SIG-M5 treated with dmso at 0.1 percent for 504 hours (cell line): ENCODE measurements around the gene MOB3B.
"Not testable (repeated sequence)": the region's sequence is repeated elsewhere in the genome, so short reads cannot be mapped to it uniquely, and the experiment has no call there.

Source experiments
- DNase-seq: peaks from one replicate; lab custom pipeline; 2025; ENCODE audit not compliant: unreplicated experiment; lab: John Stamatoyannopoulos, UW

The MOB3B gene

DNA sequence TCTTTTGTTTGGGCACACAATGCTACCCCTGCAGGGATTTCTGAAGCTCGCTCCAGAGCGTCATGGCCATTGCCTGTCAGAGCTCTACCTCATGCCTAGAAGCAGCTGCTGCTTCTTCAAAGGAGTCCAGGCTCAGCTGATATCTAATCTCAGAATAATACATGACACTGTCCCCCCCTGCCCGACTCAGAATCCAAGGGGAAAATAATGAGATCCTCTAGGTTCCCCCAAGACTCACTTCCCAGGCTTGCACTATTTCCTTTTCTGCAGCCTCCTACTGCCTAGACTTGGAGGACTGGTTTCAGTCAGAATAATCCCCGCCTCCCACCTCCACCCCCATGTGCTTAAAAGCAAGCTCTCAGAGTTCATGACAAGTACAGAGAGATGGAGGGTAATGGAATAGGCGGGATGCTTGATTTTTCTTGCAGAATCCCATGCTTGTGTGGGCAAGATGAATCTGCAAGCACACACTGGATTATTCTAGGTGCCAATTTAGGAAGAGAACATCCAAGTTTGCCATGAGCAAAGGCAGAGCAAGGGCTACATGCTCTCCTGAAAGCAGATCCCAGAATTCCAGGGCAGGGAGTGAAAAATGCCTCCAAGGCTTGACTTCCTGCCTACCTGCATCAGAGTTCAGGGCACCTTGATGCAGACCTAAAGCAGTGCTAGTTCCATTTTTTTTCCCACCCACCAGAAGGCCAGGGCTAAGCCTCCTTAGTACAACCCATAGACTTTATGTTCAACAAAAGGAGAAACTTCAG is 102.9 kb downstream of the MOB3B start:
- no peak for DNase-seq

DNA sequence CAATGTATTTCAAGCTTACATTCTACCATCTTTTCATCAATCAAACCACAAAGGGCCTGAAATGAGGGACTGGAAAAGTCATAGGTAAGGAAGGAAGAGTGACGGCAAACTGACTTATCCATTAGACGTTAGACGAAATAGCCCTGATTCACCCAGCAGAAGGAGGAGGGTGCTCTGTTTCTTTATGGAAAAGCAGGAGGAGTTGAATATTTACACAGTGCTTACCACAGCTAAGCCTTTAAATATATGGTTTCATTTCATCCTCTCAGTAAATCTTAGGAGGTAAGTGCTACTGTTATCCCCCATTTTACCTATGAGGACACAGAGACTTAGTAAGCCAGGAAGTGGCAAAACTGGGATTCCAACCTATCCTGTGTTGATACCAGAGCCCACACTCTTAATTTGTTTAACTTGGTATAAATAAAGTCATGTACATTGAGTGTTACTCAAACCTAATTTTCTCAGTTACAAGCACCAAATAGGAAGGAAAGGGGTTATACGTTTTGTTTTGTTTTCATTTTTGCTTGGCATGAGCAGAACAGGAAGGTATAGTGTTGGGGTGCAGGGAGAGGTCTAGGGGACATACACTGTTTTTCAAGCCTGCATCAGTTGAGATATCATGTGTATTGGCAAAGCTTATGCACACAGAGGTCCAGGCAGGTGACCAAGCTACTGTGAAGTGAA is 103.6 kb downstream of the MOB3B start:
- no peak for DNase-seq

DNA sequence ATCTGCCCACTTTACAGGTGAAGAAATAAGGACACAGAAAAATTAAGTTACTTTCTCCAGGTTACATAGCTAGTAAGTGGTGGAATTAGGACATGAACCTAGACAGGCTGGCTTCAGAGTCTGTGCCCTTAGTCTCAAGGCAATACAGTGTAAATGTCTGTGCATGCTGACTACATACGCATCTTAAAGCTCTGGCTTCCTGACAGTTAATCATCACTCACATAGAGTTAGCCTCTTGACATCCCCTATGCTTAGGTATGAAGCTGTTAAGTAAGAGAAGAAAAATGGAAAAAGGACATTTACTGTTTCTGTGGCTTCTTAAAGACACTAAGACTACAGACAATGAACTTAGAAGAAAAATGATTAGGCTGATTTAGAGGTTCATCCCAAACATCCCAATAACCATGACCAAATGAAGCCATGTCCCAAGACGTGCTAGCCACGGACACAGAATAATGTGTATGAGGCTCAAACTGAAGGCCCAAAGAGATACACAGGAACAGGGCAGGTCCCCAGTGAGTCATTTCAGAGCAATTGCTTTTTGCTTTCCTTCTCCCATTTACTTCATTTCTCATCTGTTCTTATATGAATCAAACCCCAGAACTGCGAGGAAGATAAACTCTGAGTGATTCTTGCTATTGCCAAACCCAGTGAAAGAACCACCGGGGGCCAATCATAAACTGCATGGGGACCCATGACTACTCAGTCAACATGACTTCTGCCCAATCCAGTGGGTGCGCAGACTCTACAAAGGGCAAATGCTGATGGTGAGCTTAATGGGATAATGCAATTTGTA is 105.5 kb downstream of the MOB3B start:
- DNase-seq, result no peak

DNA sequence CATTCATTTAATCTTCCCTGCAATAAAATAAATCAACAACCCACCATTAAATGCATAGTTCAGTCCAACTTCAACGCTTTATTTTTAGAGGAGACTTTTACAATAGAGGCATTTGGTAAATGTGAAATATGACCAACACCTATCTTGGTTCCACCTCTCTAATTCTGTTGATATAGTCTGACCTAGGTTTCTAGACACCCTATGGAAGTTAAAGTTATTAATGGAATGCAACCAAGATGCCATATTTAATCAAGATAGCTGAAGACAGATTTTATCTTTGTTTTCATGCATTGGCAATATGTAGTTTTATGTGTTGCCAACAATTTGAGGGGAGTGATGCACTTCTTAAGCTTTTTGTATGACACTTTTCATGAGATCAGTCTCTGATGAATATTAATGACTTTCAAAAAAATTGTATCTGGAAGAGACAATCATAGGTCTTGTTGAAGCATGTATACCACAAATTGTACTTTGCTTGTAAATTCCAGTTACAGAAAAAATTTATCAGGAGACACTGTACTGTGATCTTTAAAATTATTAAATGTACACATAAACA is 107.3 kb downstream of the MOB3B start:
- no peak for DNase-seq

DNA sequence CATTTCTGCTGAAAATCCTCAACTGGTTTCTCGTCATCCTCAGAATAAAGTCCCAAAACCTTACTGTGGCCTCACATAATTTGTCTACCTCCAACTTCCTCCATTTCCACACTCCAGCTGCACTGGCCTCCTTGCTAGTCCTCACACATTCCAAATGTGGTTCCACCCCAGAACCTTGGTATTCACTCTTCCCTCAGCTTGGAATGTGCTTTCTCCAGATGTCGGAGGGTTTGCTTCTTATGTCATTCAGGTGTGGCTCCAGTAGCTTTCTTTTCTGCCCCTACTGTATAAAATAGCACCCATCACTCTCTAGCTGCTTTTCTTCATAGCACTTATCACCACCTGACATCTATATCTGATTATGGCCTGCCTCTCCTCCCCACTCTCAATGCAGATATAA is 108.0 kb downstream of the MOB3B start:
- no peak for DNase-seq

DNA sequence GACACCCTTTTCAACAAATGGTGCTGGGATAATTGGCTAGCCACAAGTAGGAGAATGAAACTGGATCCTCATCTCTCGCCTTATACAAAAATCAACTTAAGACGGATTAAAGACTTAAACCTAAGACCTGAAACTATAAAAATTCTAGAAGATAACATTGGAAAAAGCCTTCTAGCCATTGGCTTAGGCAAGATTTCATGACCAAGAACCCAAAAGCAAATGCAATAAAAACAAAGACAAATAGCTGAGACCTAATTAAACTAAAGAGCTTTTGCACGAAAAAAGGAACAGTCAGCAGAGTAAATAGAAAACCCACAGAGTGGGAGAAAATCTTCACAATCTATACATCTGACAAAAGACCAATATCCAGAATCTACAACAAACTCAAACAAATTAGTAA is 110.1 kb downstream of the MOB3B start:
- not testable (repeated sequence) for DNase-seq

DNA sequence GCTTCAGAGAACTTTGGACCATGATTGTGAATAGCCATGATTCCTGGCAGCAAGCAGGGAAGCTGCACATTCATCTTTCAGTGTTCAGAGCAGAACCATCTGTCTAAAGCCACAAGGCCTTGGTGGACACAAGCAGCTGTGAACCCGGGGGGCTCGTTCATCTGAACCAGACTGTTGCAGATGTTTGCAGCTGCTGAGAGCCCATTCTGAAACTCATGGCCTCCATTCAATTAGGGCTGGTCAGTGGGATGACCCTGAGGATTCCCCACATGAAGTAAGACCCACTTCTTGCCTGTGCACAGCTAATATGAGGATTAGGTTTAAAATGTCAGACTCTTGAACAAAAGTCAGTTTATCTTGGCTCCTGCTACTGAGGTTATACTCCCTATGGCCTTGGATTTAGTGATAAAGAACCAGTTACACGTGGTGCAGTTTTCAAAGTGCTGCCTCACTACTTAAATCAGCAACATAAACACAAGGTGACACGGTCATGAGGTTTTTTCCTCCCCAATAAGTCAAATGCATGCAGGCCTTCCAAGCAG is 115.3 kb downstream of the MOB3B start:
- no peak for DNase-seq

DNA sequence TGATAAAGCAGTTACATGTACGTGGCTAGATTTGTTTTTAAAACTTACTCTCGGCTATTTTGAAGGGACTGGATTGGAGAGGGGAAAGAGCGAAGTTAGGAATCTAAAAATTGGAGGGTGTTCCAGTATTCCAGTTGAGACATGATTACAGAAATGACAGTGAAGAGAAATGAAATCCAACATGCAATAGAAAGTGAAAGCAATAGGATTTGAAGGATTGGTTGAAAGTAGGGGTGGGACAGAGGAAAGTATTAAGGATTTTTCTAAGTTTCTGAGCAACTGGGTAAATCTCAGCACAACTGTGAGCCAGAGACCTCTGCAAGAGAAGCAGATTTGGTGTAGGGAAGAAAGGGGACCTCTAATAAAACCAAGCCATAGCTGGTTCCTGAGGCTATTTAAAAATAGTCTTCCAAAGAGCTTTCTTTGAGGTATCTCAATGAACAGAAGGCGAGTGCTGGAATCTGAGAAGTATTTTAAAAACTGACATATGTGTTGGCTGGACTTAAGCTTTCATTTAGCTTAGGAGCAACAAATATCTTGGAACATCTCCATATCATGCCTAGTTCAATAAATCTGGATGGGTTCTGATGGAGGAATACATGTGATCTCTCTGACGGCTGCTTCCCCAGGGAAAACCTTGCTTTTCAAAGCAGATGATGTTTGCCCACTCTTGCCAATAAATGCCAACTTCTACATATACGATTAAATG is 115.9 kb downstream of the MOB3B start:
- DNase-seq, result no peak

DNA sequence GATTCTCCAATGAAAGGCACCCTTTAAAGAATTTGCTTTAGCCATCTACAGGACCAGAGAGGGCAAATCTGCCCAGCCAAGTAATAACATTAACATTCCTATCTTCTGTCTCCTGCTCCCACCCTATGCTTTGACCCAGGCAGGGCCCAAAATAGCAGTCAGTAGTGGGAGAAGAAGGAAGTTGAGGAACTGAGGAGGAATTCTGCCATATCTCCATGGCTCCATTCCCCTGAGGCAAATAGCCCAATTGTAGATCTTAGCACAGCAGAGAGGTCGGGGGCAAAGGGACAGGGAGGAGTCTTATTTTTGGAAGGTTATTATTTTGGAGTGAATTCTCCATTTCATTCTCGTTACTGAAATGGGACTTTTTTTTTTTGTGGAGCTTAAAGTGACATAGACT is 116.7 kb downstream of the MOB3B start:
- no peak for DNase-seq

DNA sequence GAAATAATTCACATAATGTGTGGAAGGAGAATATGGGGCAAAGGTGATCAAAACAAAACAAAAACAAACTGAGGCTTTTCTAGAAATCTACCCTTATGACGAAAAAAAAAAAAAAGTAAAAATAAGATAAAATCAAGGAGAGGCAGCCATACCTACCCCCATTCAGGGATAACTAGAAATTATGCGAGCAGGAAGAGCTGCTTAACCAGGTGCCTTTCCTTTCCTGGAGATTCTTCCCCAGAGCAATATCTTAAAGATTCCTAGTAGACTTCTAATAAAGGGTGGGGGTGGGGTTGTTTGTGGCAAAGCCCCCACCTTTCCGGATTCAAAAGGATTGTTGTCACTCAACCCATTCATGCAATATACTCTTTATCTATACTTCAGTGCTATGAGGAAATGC is 117.5 kb downstream of the MOB3B start:
- DNase-seq, result no peak

DNA sequence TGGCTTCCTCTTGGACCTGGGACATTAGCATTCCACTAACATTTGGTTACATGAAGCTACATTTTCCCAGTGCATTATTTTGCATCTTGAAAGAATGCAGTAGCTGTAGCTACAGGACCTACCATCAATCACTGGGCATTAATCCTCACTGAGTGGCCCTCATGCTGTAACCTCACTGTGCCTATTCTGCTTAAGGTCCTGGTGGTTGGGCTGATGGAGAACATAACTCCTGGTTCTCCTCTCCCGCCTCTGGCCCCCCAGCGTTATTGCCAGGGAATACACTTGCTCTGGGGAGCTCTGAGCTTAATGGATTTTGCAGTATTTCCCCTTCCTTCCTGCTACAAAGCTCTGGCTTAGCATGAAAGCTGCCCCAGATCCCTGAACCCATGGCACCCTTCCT is 121.1 kb downstream of the MOB3B start:
- no peak for DNase-seq

DNA sequence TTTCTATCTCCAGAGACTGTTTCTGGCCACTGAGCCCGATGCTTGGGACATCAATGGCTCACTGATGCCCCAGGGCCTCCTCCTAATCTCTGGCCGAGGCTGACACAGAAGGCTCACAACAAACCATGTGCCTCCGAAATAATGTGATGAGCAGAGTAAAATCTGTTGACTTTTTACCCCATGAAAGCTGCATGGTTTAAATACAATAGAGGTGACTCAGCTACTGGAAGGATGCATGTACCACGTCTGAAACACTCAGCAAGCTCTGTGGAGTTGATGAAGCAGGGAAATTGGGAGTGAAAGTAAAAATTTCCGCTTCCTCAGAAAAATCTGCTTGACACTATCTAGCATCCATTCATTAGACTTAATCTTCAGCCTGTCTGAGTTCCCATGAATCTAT is 121.6 kb downstream of the MOB3B start:
- no peak for DNase-seq

DNA sequence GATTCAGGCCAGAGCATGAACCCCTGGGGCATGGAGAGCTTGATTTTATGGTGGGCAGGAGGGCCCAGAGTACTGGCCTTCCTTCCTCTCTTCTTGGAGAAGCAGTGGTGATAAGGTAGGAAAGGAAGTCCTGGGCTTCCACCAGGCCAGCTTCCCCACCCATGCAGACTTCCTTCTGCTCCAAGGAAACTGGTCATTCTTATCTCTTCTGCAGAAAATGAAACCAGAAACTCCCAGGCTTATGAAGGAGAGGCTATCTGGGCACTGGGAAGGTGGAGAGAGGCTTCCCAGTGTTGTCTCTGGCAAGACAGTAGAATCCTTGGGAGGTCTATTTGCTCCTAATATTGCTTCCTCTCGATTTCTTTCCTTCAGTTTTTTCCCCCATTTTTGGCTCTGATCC is 122.1 kb downstream of the MOB3B start:
- DNase-seq, result no peak

DNA sequence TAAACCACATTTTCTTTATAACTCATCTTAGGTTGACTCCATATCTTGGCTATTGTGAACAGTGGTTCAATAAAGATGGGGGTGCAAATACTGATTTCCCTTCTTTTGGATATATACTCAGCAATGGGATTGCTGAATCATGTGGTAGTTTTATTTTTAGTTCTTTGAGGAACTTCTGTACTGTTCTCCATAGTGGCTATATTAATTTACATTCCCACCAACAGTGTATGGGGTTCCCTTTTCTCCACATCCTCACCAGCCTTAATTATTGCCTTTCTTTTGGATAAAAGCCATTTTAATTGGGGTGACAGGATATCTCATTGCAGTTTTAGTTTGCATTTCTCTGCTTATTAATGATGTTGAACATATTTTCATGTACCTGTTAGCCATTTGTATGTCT is 125.0 kb downstream of the MOB3B start:
- DNase-seq, result no peak

DNA sequence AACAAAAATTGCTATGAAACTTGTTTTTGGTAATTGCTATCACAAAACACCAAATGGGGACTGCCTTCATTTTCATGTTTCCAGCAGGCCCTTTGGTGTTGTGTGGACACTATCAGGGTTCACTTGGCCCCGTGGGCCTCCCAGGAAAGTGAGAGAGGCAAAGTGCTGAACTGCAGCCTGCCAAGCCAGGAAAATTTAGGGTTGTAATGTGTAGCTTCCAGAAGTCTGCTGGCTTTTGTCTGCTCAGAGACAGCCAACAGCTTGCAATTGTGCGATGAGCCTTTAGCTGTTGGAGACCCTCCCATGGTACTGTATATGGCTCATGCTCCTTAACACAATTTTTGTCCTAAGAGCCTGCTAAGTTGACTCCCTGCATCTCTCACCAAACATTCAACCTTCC is 127.0 kb downstream of the MOB3B start:
- no peak for DNase-seq

DNA sequence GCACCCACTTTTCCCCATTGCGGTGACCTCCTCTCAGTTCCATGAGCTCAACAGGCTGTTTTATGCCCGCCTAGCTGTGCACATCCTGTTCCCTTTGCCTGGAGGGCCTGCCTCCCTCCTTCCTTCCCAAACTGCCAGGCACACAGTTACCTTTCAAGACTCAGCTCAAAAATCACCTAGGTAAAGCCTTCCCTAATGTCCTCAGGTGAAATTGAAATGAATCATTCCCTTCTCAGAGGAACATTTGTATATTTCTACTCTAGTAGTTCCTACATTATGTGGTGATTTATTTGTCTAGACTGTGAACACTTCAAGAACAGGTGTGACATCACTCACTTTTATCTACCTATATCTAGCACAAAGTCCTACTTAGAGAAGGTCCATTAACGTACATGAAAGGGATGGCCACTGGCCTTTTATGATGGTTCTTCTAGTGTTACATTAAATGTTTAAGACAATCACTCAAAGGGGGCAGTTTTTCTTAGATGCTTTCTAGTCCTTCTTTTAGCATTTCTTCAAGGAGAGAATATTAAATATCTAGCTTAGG is 129.2 kb downstream of the MOB3B start:
- DNase-seq, result no peak

DNA sequence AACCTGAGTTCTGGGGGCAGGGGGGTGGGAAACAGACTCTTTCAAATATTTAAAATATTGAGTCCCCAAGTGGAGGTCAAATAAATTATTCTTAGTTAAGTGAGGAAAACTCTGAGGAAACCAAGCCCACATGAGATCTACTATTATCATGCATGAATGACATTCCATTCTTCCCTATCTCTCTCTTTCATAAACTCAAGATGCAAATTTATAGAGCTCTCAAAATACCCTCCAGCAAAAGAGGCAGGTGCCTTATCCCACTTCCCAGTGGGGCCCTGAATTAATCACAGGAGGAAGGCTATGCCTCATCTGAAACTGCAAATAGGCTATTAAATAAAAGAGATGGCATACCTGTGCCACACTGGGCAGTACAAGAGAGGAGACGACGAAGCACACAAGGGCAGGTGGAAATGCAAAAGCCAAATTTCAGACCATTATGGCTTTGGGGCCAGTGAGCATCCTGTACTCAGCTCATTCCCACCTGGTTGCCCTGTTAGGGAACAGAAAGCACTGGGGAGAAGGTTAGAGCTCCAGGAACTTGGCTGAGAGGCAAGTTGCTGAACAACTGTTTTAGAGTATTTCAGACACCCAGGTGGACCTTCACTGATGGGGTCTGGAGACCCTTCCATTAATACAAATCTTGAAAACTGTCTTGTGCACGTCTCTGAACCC is 130.5 kb downstream of the MOB3B start:
- DNase-seq, result no peak

DNA sequence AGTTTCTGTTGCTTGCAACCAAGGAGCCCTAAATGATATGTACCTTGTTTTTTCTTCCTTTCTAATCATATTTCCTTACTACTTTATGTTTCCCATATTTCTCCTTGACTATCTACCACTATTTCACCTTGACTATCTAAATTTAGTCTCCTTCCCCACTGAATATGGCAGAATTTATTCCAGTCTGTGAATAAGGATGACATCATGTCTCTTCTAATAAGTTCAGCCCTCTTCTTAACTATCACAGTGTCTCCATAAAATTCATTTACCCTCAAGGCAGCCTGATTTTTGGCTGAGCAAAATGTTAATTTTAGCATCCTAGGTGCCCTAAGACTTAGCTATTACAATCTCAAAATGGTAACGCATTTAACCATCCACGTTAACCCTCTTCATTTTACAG is 133.1 kb downstream of the MOB3B start:
- no peak for DNase-seq

DNA sequence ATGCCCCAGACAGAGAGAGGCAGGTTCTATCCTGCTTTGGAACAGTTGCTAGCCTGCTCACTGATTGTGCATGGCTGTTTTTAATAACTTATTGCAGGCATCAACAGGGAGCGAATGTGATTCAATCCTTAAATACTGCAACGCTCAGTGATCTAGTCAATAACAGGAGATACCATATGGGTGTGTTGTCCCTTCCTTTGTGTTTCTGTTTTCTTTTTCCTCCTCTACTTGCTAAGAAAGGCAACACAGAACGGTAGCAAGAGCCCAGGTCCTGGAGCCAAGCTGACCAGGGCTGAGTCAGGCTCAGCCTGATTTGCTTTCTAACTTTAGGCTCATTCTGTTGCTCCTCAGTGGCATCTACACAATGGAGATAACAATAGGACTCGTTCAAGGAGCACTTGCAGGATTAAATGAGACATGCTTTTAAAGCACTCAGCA is 134.1 kb downstream of the MOB3B start:
- no peak for DNase-seq

DNA sequence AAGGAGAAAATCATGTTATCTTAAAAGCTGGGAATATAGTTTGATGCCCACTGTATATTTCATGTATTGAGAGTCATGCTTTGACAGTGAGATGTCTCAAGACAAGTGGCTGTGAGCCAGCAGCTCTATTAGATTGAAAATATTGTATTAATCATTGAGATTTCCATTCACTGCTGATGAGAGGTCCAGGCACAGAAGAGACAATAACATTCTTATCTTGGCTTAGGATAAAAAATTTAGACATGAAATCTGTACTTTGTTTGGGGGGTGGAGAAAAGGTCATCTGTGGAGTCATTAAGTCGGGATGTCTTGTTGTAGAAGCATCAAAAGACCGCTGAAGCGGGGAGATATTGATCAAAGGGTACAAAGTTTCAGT is 134.8 kb downstream of the MOB3B start:
- no peak for DNase-seq
